C4-2B (cell line): ENCODE measurements around the gene PTPRD.

ENCODE experiments used
- H3K27ac ChIP-seq: fragments of 450-650 bp; 2 replicates; pipeline ENCODE4 v1.5.1; 2017
- ZFX ChIP-seq: fragments of 450-650 bp; IDR thresholded peaks from 2 replicates; pipeline ENCODE4 v1.6.1; 2017
- TF ChIP-seq, protein P1 (sequence below): fragments of 450-650 bp; conservative IDR thresholded peaks from 2 replicates; pipeline ENCODE4 v1.5.1; 2017; ENCODE audit warnings: mild to moderate bottlenecking

PTPRD gene

DNA sequence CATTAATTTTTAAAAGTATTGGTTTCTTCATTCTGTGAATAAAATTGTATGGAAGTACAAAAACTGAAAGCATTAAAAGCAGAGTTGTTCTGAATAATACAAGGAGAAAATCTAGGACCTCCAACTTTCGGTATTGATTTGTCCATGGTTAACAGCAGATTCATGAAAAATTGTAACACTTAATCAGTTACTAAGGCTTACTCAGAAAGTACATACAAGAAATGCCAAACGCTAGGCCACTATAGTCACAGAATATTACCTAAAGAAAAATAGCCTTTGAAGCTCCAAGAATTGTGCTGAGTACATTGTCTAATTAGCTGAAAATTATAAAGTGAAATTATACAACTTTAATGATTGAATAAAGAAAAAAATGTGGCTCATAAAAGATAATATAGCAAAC lies 271.7 kb downstream of the PTPRD start:
- no peak overlapping the region for H3K27ac ChIP-seq
- TF ChIP-seq, protein P1, sequence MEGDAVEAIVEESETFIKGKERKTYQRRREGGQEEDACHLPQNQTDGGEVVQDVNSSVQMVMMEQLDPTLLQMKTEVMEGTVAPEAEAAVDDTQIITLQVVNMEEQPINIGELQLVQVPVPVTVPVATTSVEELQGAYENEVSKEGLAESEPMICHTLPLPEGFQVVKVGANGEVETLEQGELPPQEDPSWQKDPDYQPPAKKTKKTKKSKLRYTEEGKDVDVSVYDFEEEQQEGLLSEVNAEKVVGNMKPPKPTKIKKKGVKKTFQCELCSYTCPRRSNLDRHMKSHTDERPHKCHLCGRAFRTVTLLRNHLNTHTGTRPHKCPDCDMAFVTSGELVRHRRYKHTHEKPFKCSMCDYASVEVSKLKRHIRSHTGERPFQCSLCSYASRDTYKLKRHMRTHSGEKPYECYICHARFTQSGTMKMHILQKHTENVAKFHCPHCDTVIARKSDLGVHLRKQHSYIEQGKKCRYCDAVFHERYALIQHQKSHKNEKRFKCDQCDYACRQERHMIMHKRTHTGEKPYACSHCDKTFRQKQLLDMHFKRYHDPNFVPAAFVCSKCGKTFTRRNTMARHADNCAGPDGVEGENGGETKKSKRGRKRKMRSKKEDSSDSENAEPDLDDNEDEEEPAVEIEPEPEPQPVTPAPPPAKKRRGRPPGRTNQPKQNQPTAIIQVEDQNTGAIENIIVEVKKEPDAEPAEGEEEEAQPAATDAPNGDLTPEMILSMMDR = no peak
- TF ChIP-seq ZFX = no peak

DNA sequence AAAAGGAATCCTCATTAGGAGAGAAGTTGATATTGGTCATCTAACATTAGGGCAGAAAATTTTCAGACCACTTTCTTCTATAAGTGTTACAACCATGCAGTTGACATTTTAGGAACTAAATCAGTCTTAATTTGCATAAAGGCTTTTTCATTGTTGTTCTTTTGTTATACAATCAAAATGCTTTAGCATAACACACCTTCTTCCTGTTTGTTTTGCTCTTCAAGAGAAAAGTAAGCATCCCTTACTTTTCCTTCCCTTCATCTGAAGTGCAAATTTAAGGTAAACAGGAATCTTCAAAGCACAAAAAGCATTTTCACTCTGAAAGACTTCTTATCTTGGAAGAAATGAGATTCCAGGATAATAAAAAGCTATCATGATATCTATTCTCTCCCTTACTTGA lies 273.6 kb downstream of the PTPRD start:
- no peak for TF ChIP-seq ZFX
- TF ChIP-seq, protein P1 = no peak
- no peak overlapping the region for H3K27ac ChIP-seq

GRCh38 chr9:10331157-10331556 lies 281.6 kb downstream of the PTPRD start:
- H3K27ac ChIP-seq = no peak overlapping the region
- TF ChIP-seq ZFX = no peak
- TF ChIP-seq, protein P1 = no peak

DNA sequence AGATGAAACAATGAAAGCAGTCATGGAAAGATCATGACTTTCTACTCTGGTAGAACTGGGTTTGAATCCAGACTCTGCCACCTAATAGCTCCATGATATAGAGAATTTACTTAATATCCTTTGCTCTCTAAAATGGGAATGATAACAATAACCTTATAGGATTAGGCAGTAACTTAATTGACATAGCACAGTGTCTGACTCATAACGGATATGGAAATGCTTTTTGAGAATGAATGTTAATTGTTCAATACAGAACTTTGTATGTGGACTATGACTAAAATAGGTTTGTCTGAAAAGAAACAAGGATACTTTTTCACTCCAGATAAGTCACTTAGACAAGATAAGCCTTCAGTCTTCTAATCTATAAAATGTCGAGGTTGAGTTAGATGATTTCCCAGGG lies 330.7 kb downstream of the PTPRD start:
- H3K27ac ChIP-seq = no peak overlapping the region
- TF ChIP-seq, protein P1 = no peak

GRCh38 chr9:10274988-10275387 lies 337.8 kb downstream of the PTPRD start:
- TF ChIP-seq ZFX = no peak
- TF ChIP-seq, protein P1 = 0 out of 2 replicates have a peak, but pooled peaks have one; percentile 7
- H3K27ac ChIP-seq = no peak overlapping the region

DNA sequence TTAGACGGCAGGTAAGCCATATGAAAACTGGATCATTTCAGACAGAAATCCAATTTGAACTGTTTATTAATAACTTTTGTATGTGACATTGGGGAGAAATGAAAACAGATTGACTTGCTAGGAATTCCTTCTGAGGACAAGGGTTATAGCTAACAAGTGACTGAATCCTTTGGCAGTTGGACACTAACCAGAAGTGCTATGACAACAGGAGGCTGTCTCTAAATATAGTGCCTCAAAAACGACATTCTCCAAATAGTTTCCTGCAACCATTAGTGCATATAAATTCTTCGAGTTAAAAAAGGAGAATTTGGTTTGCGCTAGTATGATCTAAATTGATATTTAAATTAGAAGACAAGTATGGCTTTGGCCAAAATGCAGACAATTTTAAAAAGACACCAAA lies 338.6 kb downstream of the PTPRD start:
- no peak overlapping the region for H3K27ac ChIP-seq
- TF ChIP-seq, protein P1 = no peak
- TF ChIP-seq ZFX = no peak

GRCh38 chr9:10272830-10273229 lies 340.0 kb downstream of the PTPRD start:
- H3K27ac ChIP-seq = no peak overlapping the region
- TF ChIP-seq, protein P1 = no peak
- TF ChIP-seq ZFX = no peak
